Esophagus squamous epithelium (tissue), 5 donors: ENCODE data around the gene VAT1L. TPM values are rescaled to one million over a fixed set of nuclear protein-coding genes. Genes with fewer than 3 reads are reported as not detected.

ENCODE experiments used
- DNase-seq: peaks from one replicate; lab custom pipeline; 2025; lab: John Stamatoyannopoulos, UW
- H3K27ac ChIP-seq, 4 donors: fragments of 200-600 bp; sonication (generic); one replicate each; pipeline ENCODE4 v1.5.1; 2016 to 2019; ENCODE audit warnings: mild to moderate bottlenecking in 1 of 4
- H3K27me3 ChIP-seq, 4 donors: fragments of 200-600 bp; sonication (generic); 1 replicate in 3 of 4; 2 replicates in 1 of 4; pipeline versions ENCODE4 v1.5.1 to v1.6.0; 2017 to 2021; ENCODE audit warnings: antibody characterized with exemption in 1 of 4
- H3K36me3 ChIP-seq, 3 donors: fragments of 200-600 bp; sonication (generic); one replicate each; pipeline ENCODE4 v1.5.1; 2016 to 2019
- H3K4me1 ChIP-seq, 3 donors: fragments of 200-600 bp; sonication (generic); one replicate each; pipeline ENCODE4 v1.5.1; 2017 to 2019
- H3K4me3 ChIP-seq, 4 donors: fragments of 200-600 bp; sonication (generic); 1 replicate in 3 of 4; 2 replicates in 1 of 4; pipeline ENCODE4 v1.5.1; 2016 to 2019; ENCODE audit warnings: mild to moderate bottlenecking in 2 of 4, moderate library complexity in 1 of 4
- H3K9me3 ChIP-seq, 3 donors: fragments of 200-600 bp; sonication (generic); one replicate each; pipeline ENCODE4 v1.5.1; 2016 to 2019
- POLR2A ChIP-seq, 4 donors: fragments of 450-650 bp; IDR thresholded peaks; one replicate each; pipeline ENCODE4 v1.6.1; 2017; ENCODE audit warnings: antibody characterized with exemption in 4 of 4, mild to moderate bottlenecking in 4 of 4, moderate library complexity in 3 of 4
- WGBS, 2 donors: methylation state at CpG; one replicate each; pipeline ENCODE4 v1.1.5; 2018; 5-methylcytosine and 5-hydroxymethylcytosine counted together
- intact Hi-C: fragments of 100-400 bp; cut with DNase I; formaldehyde crosslinking; loops from one replicate; pipeline ENCODE4 v1.15.0; 2022
- total RNA-seq, 4 donors: library from RNA; depleted of rRNA; stranded (reverse); fragments of >200 nt; gene quantifications; one replicate each; pipeline ENCODE4 v1.1.0, GENCODE V29; 2016
- TF ChIP-seq, protein P1 (sequence below), 6 experiments: fragments of 450-650 bp in 4 of 6; fragments of 200-600 bp in 2 of 6; sonication (generic) in 2 of 6; IDR thresholded peaks; one replicate each; pipeline ENCODE4 v1.5.1; 2016 to 2019; ENCODE audit warnings: antibody characterized with exemption in 6 of 6, mild to moderate bottlenecking in 4 of 6, moderate library complexity in 4 of 6
- donor health status: DM: yes; HTN: yes; CAD: no.

VAT1L gene, protein sequence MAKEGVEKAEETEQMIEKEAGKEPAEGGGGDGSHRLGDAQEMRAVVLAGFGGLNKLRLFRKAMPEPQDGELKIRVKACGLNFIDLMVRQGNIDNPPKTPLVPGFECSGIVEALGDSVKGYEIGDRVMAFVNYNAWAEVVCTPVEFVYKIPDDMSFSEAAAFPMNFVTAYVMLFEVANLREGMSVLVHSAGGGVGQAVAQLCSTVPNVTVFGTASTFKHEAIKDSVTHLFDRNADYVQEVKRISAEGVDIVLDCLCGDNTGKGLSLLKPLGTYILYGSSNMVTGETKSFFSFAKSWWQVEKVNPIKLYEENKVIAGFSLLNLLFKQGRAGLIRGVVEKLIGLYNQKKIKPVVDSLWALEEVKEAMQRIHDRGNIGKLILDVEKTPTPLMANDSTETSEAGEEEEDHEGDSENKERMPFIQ
- total RNA-seq: under 1 TPM in 1 of 4 donors, not detected in 3; 0.56 TPM

- intact Hi-C loops: no loop called here
Observed at GRCh38 chr16:77788181-77789084, at the start of gene VAT1L. Gene VAT1L (plus strand): TSS chr16:77788564. CDS start chr16:77788683, 119 bp downstream.

DNA sequence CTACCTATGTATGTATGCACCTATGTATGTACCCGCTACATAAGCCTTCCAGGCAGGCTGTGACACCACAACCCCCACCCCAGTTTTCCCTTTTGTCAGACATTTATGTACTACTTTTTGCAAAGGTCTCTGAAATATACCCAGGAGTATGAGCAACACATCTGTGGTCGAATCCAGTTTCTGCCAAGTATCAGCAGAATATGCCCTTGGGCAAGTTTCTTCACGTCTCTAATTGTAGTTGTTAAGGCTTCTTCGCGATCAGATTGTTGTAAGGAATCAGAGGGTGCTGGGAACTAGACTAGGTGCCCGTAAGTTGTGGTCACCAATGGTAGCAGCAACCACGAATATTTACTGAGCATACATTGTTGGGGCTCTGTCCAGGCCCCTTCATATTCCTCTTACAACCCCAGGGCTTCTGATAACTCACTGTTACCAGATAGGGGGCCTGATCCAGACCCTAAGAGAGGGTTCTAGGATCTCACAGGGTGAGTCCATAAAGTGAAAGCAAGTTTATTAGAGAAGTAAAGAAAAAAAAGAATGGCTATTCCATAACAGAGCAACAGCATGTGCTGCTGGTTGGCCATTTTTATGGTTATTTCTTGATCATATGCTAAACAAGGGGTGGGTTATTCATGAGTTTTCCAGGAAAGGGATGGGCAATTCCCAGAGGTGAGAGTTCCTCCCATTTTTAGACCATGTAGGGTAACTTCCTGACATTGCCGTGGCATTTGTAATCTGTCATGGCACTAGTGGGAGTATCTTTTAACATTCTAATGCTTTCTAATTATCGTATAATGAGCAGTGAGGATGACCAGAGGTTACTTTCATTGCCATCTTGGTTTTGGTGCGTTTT lies 49.4 kb upstream of the VAT1L start:
- Histone ChIP-seq H3K4me3 (no peak overlapping the region), H3K9me3 (no peaks in the 10 kb centered on the region), H3K27me3 (no peaks in the 10 kb centered on the region), H3K4me1 (no peaks in the 10 kb centered on the region), H3K27ac (no peak overlapping the region), H3K36me3 (no peaks in the 10 kb centered on the region)
- TF ChIP-seq POLR2A (IDR thresholded peaks at IDR 0.05): no peak
- TF ChIP-seq, protein P1, sequence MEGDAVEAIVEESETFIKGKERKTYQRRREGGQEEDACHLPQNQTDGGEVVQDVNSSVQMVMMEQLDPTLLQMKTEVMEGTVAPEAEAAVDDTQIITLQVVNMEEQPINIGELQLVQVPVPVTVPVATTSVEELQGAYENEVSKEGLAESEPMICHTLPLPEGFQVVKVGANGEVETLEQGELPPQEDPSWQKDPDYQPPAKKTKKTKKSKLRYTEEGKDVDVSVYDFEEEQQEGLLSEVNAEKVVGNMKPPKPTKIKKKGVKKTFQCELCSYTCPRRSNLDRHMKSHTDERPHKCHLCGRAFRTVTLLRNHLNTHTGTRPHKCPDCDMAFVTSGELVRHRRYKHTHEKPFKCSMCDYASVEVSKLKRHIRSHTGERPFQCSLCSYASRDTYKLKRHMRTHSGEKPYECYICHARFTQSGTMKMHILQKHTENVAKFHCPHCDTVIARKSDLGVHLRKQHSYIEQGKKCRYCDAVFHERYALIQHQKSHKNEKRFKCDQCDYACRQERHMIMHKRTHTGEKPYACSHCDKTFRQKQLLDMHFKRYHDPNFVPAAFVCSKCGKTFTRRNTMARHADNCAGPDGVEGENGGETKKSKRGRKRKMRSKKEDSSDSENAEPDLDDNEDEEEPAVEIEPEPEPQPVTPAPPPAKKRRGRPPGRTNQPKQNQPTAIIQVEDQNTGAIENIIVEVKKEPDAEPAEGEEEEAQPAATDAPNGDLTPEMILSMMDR (IDR thresholded peaks at IDR 0.05): no peak
- intact Hi-C loops: no loop called here
- no peak for DNase-seq
- 65 to 78% methylated on average over 10 of the region's 10 CpGs for whole genome bisulfite sequencing, 2 donors

More at GRCh38 chr16:77788181-77789084, at the start of gene VAT1L:
- Histone ChIP-seq H3K27me3 (peaks cover 13 to 84% (median 15%) of the 10 kb centered on the region in 4 donors), H3K4me3 (peak within 1 kb of the TSS; percentile 20 to 71 (median 46)), H3K4me1 (peaks cover 8 to 18% (median 9%) of the 10 kb centered on the region in 3 donors), H3K36me3 (no peaks in the 10 kb centered on the region), H3K9me3 (no peaks in the 10 kb centered on the region), H3K27ac (no peak within 1 kb of the TSS)
- WGBS, 2 donors: 0% methylated on average over 5 to 16 of the region's 78 CpGs
- TF ChIP-seq, protein P1 (IDR thresholded peaks at IDR 0.05): no peak
- TF ChIP-seq POLR2A (IDR thresholded peaks at IDR 0.05): no peak
- no peak for DNase-seq

GRCh38 chr16:77739559-77739892 lies 48.8 kb upstream of the VAT1L start:
- Histone ChIP-seq H3K4me3 (no peak overlapping the region), H3K36me3 (no peaks in the 10 kb centered on the region), H3K27me3 (no peaks in the 10 kb centered on the region), H3K9me3 (no peaks in the 10 kb centered on the region), H3K27ac (no peak overlapping the region), H3K4me1 (no peaks in the 10 kb centered on the region)
- TF ChIP-seq, protein P1 (IDR thresholded peaks at IDR 0.05): no peak
- TF ChIP-seq POLR2A (IDR thresholded peaks at IDR 0.05): no peak
- WGBS, 2 donors: 20 to 50% methylated on average over 1 of the region's 1 CpG
- no peak for DNase-seq
- intact Hi-C loops: no loop called here

GRCh38 chr16:77744141-77744540 lies 44.2 kb upstream of the VAT1L start:
- TF ChIP-seq POLR2A (IDR thresholded peaks at IDR 0.05): no peak
- TF ChIP-seq, protein P1 (IDR thresholded peaks at IDR 0.05): no peak
- Histone ChIP-seq H3K4me3 (no peak overlapping the region), H3K9me3 (no peaks in the 10 kb centered on the region), H3K27me3 (no peaks in the 10 kb centered on the region), H3K4me1 (no peaks in the 10 kb centered on the region), H3K36me3 (no peaks in the 10 kb centered on the region), H3K27ac (no peak overlapping the region)
- WGBS, 2 donors: 48 to 52% methylated on average over 4 of the region's 4 CpGs
- no peak for DNase-seq
- intact Hi-C loops: no loop called here
